H1 (cell line): ENCODE data around the gene WBP11. TPM values are rescaled to one million over a fixed set of nuclear protein-coding genes. Genes with fewer than 3 reads are reported as not detected.

ENCODE experiments used
- CHD1 ChIP-seq: IDR thresholded peaks from 2 replicates; pipeline ENCODE4 v1.6.1; 2012; ENCODE audit warnings: low read depth, low read length, improper control_type of control experiment
- CHD7 ChIP-seq: fragments of 300-600 bp; sonication (generic); IDR thresholded peaks from 2 replicates; pipeline ENCODE4 v1.7.1; 2012; ENCODE audit warnings: low read length, moderate library complexity, mild to moderate bottlenecking, inconsistent platforms; ENCODE audit not compliant: insufficient replicate concordance
- EP300 ChIP-seq, 2 experiments: IDR thresholded peaks; 1 replicate in 1 of 2; 2 replicates in 1 of 2; pipeline ENCODE4 v1.6.1; 2011 to 2012; ENCODE audit warnings: low read depth in 2 of 2, low read length in 2 of 2, mild to moderate bottlenecking in 2 of 2, borderline replicate concordance in 1 of 2, inconsistent platforms in 1 of 2, moderate library complexity in 1 of 2
- EZH2 ChIP-seq: fragments of 200-600 bp; sonication (generic); IDR thresholded peaks from 2 replicates; pipeline ENCODE4 v1.7.1; 2012; ENCODE audit warnings: low read depth, mild to moderate bottlenecking, moderate library complexity, low read length, inconsistent platforms; ENCODE audit not compliant: severe bottlenecking
- HDAC6 ChIP-seq: IDR thresholded peaks from one replicate; pipeline ENCODE4 v1.7.1; 2012; ENCODE audit warnings: low read depth, mild to moderate bottlenecking, inconsistent platforms, low read length, moderate library complexity
- JUN ChIP-seq: IDR thresholded peaks from 2 replicates; pipeline ENCODE4 v1.6.1; 2011; ENCODE audit warnings: low read depth, mild to moderate bottlenecking, improper control_type of control experiment, low read length
- NANOG ChIP-seq: IDR thresholded peaks from 2 replicates; pipeline ENCODE4 v1.6.1; 2011; ENCODE audit warnings: low read length, low read depth, mild to moderate bottlenecking, inconsistent platforms; ENCODE audit not compliant: insufficient read depth, poor library complexity, severe bottlenecking
- RFX5 ChIP-seq: IDR thresholded peaks from 2 replicates; pipeline ENCODE4 v1.6.1; 2011; ENCODE audit warnings: low read depth, low read length, improper control_type of control experiment, borderline replicate concordance
- SIRT6 ChIP-seq: IDR thresholded peaks from one replicate; pipeline ENCODE4 v1.7.1; 2012; ENCODE audit warnings: low read length, inconsistent platforms
- SP1 ChIP-seq: IDR thresholded peaks from 2 replicates; pipeline ENCODE4 v1.6.1; 2011; ENCODE audit warnings: low read depth, low read length
- SP2 ChIP-seq: IDR thresholded peaks from 2 replicates; pipeline ENCODE4 v1.6.1; 2012; ENCODE audit warnings: mild to moderate bottlenecking, low read length, inconsistent platforms
- polyA plus RNA-seq, 7 experiments: library from polyadenylated mRNA; depleted of rRNA in 3 of 7; stranded (reverse) in 5 of 7; unstranded in 2 of 7; fragments of >200 nt in 5 of 7; fragments of 200-250 nt in 2 of 7; gene quantifications; 1 replicate in 5 of 7; 2 replicates in 1 of 7; 4 replicates in 1 of 7; pipeline versions ENCODE4 v1.2.1 to v1.2.3, GENCODE V29; 2011 to 2013; ENCODE audit warnings: missing spikeins in 2 of 7, mixed read lengths in 2 of 7
- total RNA-seq: library from RNA; stranded (reverse); fragmentation: NEBNext Ultra II Directional; extraction: Animal tissue kit (Norgen Biotek cat#: 25700); gene quantifications from 2 replicates; pipeline ENCODE4 v1.2.1, GENCODE V29; 2021

Gene WBP11
- total and polyA plus RNA-seq, 2 of the 8 experiments (the other 6 are each of a cell fraction or from before 2014, with no cell fraction given), result 22.1 to 134 TPM

- TF ChIP-seq CHD7 (no peak), SP2 (no peak), RFX5 (no peak), SP1 (no peak), SIRT6 (no peak), JUN (no peak), NANOG (no peak), EZH2 (no peak), EP300 (IDR thresholded peaks at IDR 0.05; ENCODE audit: borderline replicate concordance in 1 of 2, low read depth in 2 of 2, low read length in 2 of 2) (no peak), HDAC6 (no peak), CHD1 (no peak)
- TF ChIP-seq, all 59 proteins: peak for 0
Measured at GRCh38 chr12:14782756-14783155, 20.5 kb downstream of the WBP11 start (continued).
